SK-N-SH treated with all-trans-retinoic acid at 6 μM for 48 hours (cell line): ENCODE measurements around the gene RPS14.

ENCODE experiments used
- ATAC-seq: fragments of 200-7000 bp; cut with Tn5 transposase; 3 replicates; pipeline ENCODE4 v1.9.1; 2020; ENCODE audit warnings: mild to moderate bottlenecking, moderate library complexity
- ARNTL ChIP-seq: fragments of 450-650 bp; formaldehyde crosslinking; IDR thresholded peaks from 2 replicates; pipeline ENCODE4 v1.5.0; 2020; ENCODE audit warnings: low read depth, mild to moderate bottlenecking, moderate library complexity, borderline replicate concordance
- BACH2 ChIP-seq: fragments of 250-450 bp; sonication (Bioruptor Pico); IDR thresholded peaks from 2 replicates; pipeline ENCODE4 v1.9.0; 2021; ENCODE audit warnings: mild to moderate bottlenecking, borderline replicate concordance
- CSDC2 ChIP-seq: fragments of 250-450 bp; sonication (Bioruptor Pico); IDR thresholded peaks from 2 replicates; pipeline ENCODE4 v1.5.0; 2020; ENCODE audit warnings: mild to moderate bottlenecking, moderate library complexity
- ESRRG ChIP-seq: fragments of 250-450 bp; sonication (Bioruptor Pico); IDR thresholded peaks from 2 replicates; pipeline ENCODE4 v1.6.1; 2021; ENCODE audit warnings: mild to moderate bottlenecking
- GLIS3 ChIP-seq: fragments of 250-450 bp; sonication (Bioruptor Pico); IDR thresholded peaks from 2 replicates; pipeline ENCODE4 v1.5.0; 2020; ENCODE audit warnings: mild to moderate bottlenecking, moderate library complexity
- OSR1 ChIP-seq: fragments of 250-450 bp; sonication (Bioruptor Pico); IDR thresholded peaks from 2 replicates; pipeline ENCODE4 v1.8.0; 2022; ENCODE audit warnings: moderate library complexity, mild to moderate bottlenecking, inconsistent platforms
- PATZ1 ChIP-seq: fragments of 250-450 bp; sonication (Bioruptor Pico); IDR thresholded peaks from 2 replicates; pipeline ENCODE4 v1.8.0; 2020; ENCODE audit warnings: mild to moderate bottlenecking, moderate library complexity, borderline replicate concordance
- POU6F1 ChIP-seq: fragments of 250-450 bp; sonication (Bioruptor Pico); IDR thresholded peaks from 2 replicates; pipeline ENCODE4 v1.8.0; 2021; ENCODE audit warnings: low read depth, mild to moderate bottlenecking, moderate library complexity, borderline replicate concordance
- PPARA ChIP-seq: fragments of 250-450 bp; sonication (Bioruptor Pico); IDR thresholded peaks from 2 replicates; pipeline ENCODE4 v1.5.0; 2020; ENCODE audit warnings: mild to moderate bottlenecking, borderline replicate concordance
- RARB ChIP-seq: fragments of 250-450 bp; sonication (Bioruptor Pico); IDR thresholded peaks from 2 replicates; pipeline ENCODE4 v1.8.0; 2021; ENCODE audit warnings: mild to moderate bottlenecking, moderate library complexity
- TOX ChIP-seq: fragments of 250-450 bp; sonication (Bioruptor Pico); IDR thresholded peaks from 2 replicates; pipeline ENCODE4 v1.8.0; 2021; ENCODE audit warnings: mild to moderate bottlenecking, moderate library complexity, borderline replicate concordance
- ZC3H10 ChIP-seq: fragments of 250-450 bp; sonication (Bioruptor Pico); IDR thresholded peaks from 2 replicates; pipeline ENCODE4 v1.5.1; 2021; ENCODE audit warnings: mild to moderate bottlenecking, moderate library complexity
- ZFP3 ChIP-seq: fragments of 250-450 bp; sonication (Bioruptor Pico); IDR thresholded peaks from 2 replicates; pipeline ENCODE4 v1.5.0; 2020; ENCODE audit warnings: mild to moderate bottlenecking, moderate library complexity
- ZFP30 ChIP-seq: fragments of 450-650 bp; formaldehyde crosslinking; IDR thresholded peaks from 2 replicates; pipeline ENCODE4 v1.5.0; 2022; ENCODE audit warnings: mild to moderate bottlenecking, moderate library complexity
- ZNF70 ChIP-seq: fragments of 450-650 bp; formaldehyde crosslinking; IDR thresholded peaks from 2 replicates; pipeline ENCODE4 v1.5.0; 2020; ENCODE audit warnings: mild to moderate bottlenecking, moderate library complexity
- TF ChIP-seq, protein P1 (sequence below): fragments of 250-450 bp; sonication (Bioruptor Pico); IDR thresholded peaks from 2 replicates; pipeline ENCODE4 v1.5.1; 2020; ENCODE audit warnings: low read depth, mild to moderate bottlenecking, moderate library complexity
- TF ChIP-seq, protein P2 (sequence below): fragments of 250-450 bp; sonication (Bioruptor Pico); IDR thresholded peaks from 2 replicates; pipeline ENCODE4 v1.5.0; 2020; ENCODE audit warnings: mild to moderate bottlenecking, moderate library complexity

The RPS14 gene

GRCh38 chr5:150498501-150498900, 49.0 kb upstream of the RPS14 start:
- TF ChIP-seq, protein P1, sequence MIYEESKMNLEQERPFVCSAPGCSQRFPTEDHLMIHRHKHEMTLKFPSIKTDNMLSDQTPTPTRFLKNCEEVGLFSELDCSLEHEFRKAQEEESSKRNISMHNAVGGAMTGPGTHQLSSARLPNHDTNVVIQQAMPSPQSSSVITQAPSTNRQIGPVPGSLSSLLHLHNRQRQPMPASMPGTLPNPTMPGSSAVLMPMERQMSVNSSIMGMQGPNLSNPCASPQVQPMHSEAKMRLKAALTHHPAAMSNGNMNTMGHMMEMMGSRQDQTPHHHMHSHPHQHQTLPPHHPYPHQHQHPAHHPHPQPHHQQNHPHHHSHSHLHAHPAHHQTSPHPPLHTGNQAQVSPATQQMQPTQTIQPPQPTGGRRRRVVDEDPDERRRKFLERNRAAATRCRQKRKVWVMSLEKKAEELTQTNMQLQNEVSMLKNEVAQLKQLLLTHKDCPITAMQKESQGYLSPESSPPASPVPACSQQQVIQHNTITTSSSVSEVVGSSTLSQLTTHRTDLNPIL (CRISPR knock-in tag), result no peak
- no peak for ATAC-seq

DNA sequence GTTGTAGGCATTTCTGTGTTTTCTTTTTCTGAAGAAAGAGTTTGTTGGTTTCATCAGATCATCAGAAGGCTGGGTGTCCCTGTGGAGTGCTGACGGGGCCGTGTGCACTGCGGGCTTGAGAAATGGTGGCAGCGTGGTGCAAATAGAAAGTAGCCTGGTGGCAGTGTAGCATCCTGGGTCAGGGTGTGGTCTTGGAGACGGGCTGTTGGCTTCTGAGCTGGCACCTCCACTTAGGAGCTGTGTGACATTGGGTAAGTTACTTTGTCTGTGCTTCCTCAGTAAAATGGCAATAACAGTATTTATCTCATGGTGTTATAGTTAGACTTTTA, 48.4 kb upstream of the RPS14 start:
- TF ChIP-seq ZFP30 (CRISPR knock-in tag) (no peak), PATZ1 (CRISPR knock-in tag) (no peak), CSDC2 (CRISPR knock-in tag) (no peak), OSR1 (CRISPR knock-in tag) (no peak), ZNF70 (CRISPR knock-in tag) (no peak), ESRRG (no peak), ARNTL (no peak), PPARA (CRISPR knock-in tag) (no peak), POU6F1 (CRISPR knock-in tag) (no peak), TOX (CRISPR knock-in tag) (no peak), ZC3H10 (CRISPR knock-in tag) (no peak), RARB (no peak)
- TF ChIP-seq, protein P1 (CRISPR knock-in tag), result no peak
- ATAC-seq, result peak; percentile 7; the same call in 1 of the 3 replicates

DNA sequence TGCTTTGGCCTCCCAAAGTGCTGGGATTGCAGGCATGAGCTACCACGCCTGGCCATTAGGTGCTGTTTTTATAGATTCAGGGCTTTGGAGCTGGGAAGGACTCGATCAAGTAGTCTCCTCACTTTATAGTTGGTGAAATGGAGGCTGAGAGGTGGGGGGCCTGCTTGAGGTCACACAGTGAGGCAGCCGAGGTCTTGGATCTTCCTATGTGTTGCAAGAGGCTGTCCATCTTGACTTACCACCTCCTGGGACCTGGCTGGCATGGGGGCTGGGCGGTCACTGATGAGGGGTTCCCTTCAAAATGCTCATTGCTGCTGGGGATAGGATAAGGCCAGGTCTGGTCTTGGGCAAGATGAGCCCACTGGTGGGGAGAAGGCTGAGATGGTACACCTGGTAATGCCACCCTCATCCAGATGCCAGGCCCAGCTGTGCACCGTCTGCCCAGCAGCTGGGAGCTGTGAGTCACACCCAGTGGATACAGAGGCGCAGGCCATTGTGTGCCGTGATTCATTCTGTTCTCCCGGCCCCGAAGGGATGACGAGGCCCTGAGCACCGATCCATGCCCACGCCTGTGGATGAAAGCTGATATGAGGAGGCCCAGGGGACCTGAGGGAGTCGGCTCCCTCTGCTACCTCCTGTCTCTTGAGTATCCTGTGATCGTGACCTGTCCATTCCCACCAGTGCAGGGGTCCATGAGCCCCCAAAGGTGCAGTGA, 47.9 kb upstream of the RPS14 start:
- peak; percentile 95 for ATAC-seq

More for the DNA sequence above, 47.9 kb upstream of the RPS14 start:
- TF ChIP-seq TOX (CRISPR knock-in tag), result no peak
- TF ChIP-seq GLIS3 (CRISPR knock-in tag), result no peak
- TF ChIP-seq BACH2 (CRISPR knock-in tag), result no peak
- no peak for TF ChIP-seq PATZ1 (CRISPR knock-in tag)
- no peak for TF ChIP-seq ZFP3 (CRISPR knock-in tag)
- TF ChIP-seq ARNTL, result no peak
- TF ChIP-seq, protein P1 (CRISPR knock-in tag), result no peak
- TF ChIP-seq PPARA (CRISPR knock-in tag), result no peak
- TF ChIP-seq, protein P2, sequence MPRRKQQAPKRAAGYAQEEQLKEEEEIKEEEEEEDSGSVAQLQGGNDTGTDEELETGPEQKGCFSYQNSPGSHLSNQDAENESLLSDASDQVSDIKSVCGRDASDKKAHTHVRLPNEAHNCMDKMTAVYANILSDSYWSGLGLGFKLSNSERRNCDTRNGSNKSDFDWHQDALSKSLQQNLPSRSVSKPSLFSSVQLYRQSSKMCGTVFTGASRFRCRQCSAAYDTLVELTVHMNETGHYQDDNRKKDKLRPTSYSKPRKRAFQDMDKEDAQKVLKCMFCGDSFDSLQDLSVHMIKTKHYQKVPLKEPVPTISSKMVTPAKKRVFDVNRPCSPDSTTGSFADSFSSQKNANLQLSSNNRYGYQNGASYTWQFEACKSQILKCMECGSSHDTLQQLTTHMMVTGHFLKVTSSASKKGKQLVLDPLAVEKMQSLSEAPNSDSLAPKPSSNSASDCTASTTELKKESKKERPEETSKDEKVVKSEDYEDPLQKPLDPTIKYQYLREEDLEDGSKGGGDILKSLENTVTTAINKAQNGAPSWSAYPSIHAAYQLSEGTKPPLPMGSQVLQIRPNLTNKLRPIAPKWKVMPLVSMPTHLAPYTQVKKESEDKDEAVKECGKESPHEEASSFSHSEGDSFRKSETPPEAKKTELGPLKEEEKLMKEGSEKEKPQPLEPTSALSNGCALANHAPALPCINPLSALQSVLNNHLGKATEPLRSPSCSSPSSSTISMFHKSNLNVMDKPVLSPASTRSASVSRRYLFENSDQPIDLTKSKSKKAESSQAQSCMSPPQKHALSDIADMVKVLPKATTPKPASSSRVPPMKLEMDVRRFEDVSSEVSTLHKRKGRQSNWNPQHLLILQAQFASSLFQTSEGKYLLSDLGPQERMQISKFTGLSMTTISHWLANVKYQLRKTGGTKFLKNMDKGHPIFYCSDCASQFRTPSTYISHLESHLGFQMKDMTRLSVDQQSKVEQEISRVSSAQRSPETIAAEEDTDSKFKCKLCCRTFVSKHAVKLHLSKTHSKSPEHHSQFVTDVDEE, result no peak
- TF ChIP-seq ESRRG, result no peak
- no peak for TF ChIP-seq ZC3H10 (CRISPR knock-in tag)
